Activated CD4-positive, alpha-beta memory T cell treated with anti-CD3 and anti-CD28 coated beads, Interleukin-2, amount 10 ng/mL, durations not matched to agents 7 days and 5 days (primary cell): ENCODE measurements around the gene KL. TPM values are rescaled to one million over a fixed set of nuclear protein-coding genes. Genes with fewer than 3 reads are reported as not detected.

Experiments used
- CTCF ChIA-PET: fragments of 350-600 bp; sonication (Branson Sonifier 250); formaldehyde crosslinking; loops from one replicate; lab custom pipeline; 2021; ENCODE audit warnings: antibody characterized with exemption, inconsistent platforms; lab: Charles Lee
- POLR2A ChIA-PET: fragments of 350-600 bp; sonication (Branson Sonifier 250); formaldehyde crosslinking; loops from one replicate; lab custom pipeline; 2021; ENCODE audit warnings: antibody characterized with exemption; lab: Charles Lee
- DNase-seq: peaks from one replicate; pipeline ENCODE4 v3.0.0-alpha.2; 2020
- H3K27ac Mint-ChIP-seq: one replicate; pipeline ENCODE4 v1.8.0; 2021; ENCODE audit warnings: mild to moderate bottlenecking, mixed read lengths
- H3K27me3 Mint-ChIP-seq: one replicate; pipeline ENCODE4 v1.8.0; 2021; ENCODE audit warnings: mixed read lengths
- H3K36me3 Mint-ChIP-seq: one replicate; pipeline ENCODE4 v1.8.0; 2021; ENCODE audit warnings: low read depth, mixed read lengths
- H3K4me1 Mint-ChIP-seq: one replicate; pipeline ENCODE4 v1.8.0; 2021; ENCODE audit warnings: mixed read lengths
- H3K4me3 Mint-ChIP-seq: one replicate; pipeline ENCODE4 v1.8.0; 2021; ENCODE audit warnings: mild to moderate bottlenecking, mixed read lengths
- H3K9me3 Mint-ChIP-seq: one replicate; pipeline ENCODE4 v1.8.0; 2021; ENCODE audit warnings: mixed read lengths
- total RNA-seq, 2 experiments: library from RNA; stranded (reverse); gene quantifications; one replicate each; pipeline ENCODE4 v1.2.3, GENCODE V29; 2021

The KL gene
- total RNA-seq, 2 experiments from 2014 or later, result 0.05 to 0.08 TPM

DNA sequence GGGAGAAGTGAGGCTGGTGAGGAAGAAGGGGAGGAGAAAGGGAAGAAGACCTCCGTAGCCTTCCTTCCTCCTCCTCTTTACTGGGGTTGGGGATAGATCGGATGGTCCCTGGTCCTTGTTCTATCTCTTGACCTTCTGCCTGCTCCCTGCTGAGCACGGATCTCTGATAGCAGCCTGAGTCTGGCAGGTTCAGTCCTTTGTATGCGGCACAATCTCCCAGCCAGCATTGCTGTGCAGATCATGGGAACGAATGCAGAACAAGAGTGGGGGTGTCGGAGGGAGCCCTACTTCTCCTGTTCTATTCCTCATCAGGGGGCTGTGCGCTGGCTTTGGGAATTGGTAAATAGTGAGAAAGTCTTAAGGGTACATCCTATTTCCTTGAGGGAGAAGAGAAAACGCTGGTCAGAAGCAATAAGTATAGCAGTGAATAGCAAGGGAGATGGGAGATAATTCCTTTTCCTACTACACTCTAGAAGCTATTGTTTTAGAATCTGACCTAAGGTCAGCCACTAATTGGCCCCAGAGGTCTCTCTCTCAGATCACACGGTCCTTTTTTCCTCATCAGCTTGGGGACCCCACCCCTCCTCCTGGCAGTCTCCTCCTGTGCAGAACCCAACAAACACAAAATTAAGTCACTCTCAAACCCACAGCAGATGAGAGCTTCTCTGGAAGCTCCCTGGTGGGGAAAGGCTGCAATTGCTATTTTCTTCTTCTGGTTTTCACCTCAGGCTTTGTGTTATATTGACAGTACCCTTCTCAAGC lies 41.0 kb downstream of the KL start:
- Mint-ChIP-seq H3K36me3 (no peaks in the 10 kb centered on the region), H3K4me1 (no peaks in the 10 kb centered on the region), H3K27me3 (peaks cover 4% of the 10 kb centered on the region), H3K27ac (no peak overlapping the region), H3K9me3 (no peaks in the 10 kb centered on the region), H3K4me3 (no peak overlapping the region)
- ChIA-PET POLR2A (no interaction called here), CTCF (no interaction called here)
- no peak for DNase-seq

DNA sequence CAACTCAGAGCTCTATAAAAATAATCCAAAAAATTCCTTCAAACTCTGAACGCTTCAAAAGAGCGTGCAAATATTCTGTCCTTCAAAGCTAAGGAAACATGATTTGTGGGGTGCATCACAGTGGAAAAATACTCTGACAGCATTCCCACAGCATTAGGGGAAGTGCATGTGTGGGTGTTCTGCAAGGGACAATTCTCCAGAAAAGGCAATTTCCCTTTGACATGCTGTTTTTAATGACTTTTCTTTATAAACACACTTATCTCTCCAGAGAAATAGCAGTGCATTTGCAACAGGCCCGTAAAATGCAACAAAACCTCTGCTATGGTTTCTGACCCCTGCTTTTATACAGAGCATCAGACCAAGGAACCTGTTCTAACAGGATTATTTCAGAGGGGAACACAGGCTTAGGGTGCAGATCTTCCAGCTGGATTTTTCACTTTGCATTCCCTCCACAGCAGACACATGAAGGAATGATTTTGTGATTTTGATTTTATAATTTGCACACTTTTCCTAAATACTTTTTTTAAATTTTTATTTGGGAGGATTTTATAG lies 42.6 kb downstream of the KL start:
- ChIA-PET POLR2A (no interaction called here), CTCF (no interaction called here)
- Mint-ChIP-seq H3K27me3 (peaks cover 1% of the 10 kb centered on the region), H3K36me3 (no peaks in the 10 kb centered on the region), H3K4me1 (no peaks in the 10 kb centered on the region), H3K9me3 (no peaks in the 10 kb centered on the region), H3K27ac (no peak overlapping the region), H3K4me3 (no peak overlapping the region)
- DNase-seq, result no peak

DNA sequence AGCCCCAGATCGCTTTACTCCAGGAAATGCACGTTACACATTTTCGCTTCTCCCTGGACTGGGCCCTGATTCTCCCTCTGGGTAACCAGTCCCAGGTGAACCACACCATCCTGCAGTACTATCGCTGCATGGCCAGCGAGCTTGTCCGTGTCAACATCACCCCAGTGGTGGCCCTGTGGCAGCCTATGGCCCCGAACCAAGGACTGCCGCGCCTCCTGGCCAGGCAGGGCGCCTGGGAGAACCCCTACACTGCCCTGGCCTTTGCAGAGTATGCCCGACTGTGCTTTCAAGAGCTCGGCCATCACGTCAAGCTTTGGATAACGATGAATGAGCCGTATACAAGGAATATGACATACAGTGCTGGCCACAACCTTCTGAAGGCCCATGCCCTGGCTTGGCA lies 44.6 kb downstream of the KL start:
- DNase-seq, result no peak
- Mint-ChIP-seq H3K4me3 (no peak overlapping the region), H3K36me3 (no peaks in the 10 kb centered on the region), H3K27ac (no peak overlapping the region), H3K4me1 (no peaks in the 10 kb centered on the region), H3K27me3 (no peaks in the 10 kb centered on the region), H3K9me3 (no peaks in the 10 kb centered on the region)
- ChIA-PET CTCF (interaction anchor here (1.1 kb wide), 1 partner anchor 24 kb away, joined by 3 read pairs; no protein-coding TSS in a partner anchor), POLR2A (no interaction called here)

- DNase-seq, result no peak
- no peak overlapping the region for H3K4me3 Mint-ChIP-seq
- no peak overlapping the region for H3K27ac Mint-ChIP-seq
- ChIA-PET POLR2A (no interaction called here), CTCF (no interaction called here)
- H3K27me3 Mint-ChIP-seq, result no peaks in the 10 kb centered on the region
- H3K9me3 Mint-ChIP-seq, result no peaks in the 10 kb centered on the region
- no peaks in the 10 kb centered on the region for H3K36me3 Mint-ChIP-seq
- no peaks in the 10 kb centered on the region for H3K4me1 Mint-ChIP-seq
These were observed 50.1 kb downstream of the KL start for GRCh38 chr13:33066329-33066728.

DNA sequence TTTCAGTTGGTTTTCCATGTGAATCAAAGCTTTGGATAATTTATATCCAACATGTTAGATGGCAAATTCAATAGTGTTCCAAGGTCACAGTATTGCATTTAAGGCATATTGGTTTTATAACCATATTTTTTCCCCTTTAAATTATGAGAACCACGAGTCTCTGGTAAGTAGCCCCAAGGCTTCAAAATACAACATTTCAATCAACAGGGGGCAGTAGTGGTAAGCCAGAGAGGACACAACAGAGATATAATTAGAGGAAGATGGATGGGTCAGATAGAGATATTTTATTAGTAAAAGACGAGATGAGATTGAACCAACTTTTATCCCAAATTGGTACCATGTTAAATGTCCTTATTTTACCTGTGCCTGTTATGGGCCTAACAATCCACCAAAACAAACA lies 53.1 kb downstream of the KL start:
- Mint-ChIP-seq H3K4me3 (no peak overlapping the region), H3K36me3 (no peaks in the 10 kb centered on the region), H3K4me1 (no peaks in the 10 kb centered on the region), H3K27me3 (no peaks in the 10 kb centered on the region), H3K9me3 (no peaks in the 10 kb centered on the region), H3K27ac (no peak overlapping the region)
- ChIA-PET POLR2A (no interaction called here), CTCF (no interaction called here)
- no peak for DNase-seq

DNA sequence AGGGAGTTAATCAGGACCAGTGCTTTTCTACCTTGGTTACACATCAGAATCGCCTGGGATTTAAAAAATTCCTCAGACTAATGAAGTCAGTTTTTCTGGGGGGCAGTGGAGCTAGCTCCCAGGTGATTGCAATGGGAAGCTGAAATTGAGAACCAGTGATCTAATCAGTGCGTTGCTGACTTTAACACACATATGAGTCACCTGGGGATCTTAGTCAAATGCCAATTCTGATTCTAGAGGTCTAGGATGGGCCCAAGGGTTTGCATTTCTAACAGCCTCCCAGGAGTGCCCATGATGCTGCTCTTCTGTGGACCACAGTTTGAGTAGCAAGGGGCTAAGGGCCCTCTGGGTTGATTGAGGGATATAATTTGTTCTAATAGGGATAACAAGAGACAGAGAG lies 54.5 kb downstream of the KL start:
- no peak overlapping the region for H3K4me3 Mint-ChIP-seq
- CTCF ChIA-PET, result no interaction called here
- POLR2A ChIA-PET, result no interaction called here
- no peak for DNase-seq
- no peaks in the 10 kb centered on the region for H3K36me3 Mint-ChIP-seq
- H3K9me3 Mint-ChIP-seq, result no peaks in the 10 kb centered on the region
- no peak overlapping the region for H3K27ac Mint-ChIP-seq
- H3K4me1 Mint-ChIP-seq, result no peaks in the 10 kb centered on the region
- no peaks in the 10 kb centered on the region for H3K27me3 Mint-ChIP-seq

- Mint-ChIP-seq H3K9me3 (no peaks in the 10 kb centered on the region), H3K36me3 (no peaks in the 10 kb centered on the region), H3K4me3 (no peak overlapping the region), H3K27ac (no peak overlapping the region), H3K27me3 (no peaks in the 10 kb centered on the region), H3K4me1 (no peaks in the 10 kb centered on the region)
- no peak for DNase-seq
- ChIA-PET POLR2A (no interaction called here), CTCF (no interaction called here)
These were observed 56.1 kb downstream of the KL start for GRCh38 chr13:33072282-33072681.

GRCh38 chr13:33072759-33073158 lies 56.5 kb downstream of the KL start:
- Mint-ChIP-seq H3K4me3 (no peak overlapping the region), H3K36me3 (no peaks in the 10 kb centered on the region), H3K27me3 (no peaks in the 10 kb centered on the region), H3K9me3 (no peaks in the 10 kb centered on the region), H3K4me1 (no peaks in the 10 kb centered on the region), H3K27ac (no peak overlapping the region)
- POLR2A ChIA-PET, result no interaction called here
- no peak for DNase-seq
- CTCF ChIA-PET, result no interaction called here

- ChIA-PET CTCF (no interaction called here), POLR2A (no interaction called here)
- Mint-ChIP-seq H3K36me3 (no peaks in the 10 kb centered on the region), H3K27ac (no peak overlapping the region), H3K9me3 (no peaks in the 10 kb centered on the region), H3K27me3 (peaks cover under 1% of the 10 kb centered on the region), H3K4me1 (no peaks in the 10 kb centered on the region), H3K4me3 (no peak overlapping the region)
- DNase-seq, result no peak
These were observed 57.1 kb downstream of the KL start for GRCh38 chr13:33073338-33073737.

- CTCF ChIA-PET, result no interaction called here
- peaks cover 19% of the 10 kb centered on the region for H3K27me3 Mint-ChIP-seq
- no peaks in the 10 kb centered on the region for H3K9me3 Mint-ChIP-seq
- H3K4me1 Mint-ChIP-seq, result no peaks in the 10 kb centered on the region
- H3K27ac Mint-ChIP-seq, result no peak overlapping the region
- POLR2A ChIA-PET, result no interaction called here
- DNase-seq, result no peak
- H3K4me3 Mint-ChIP-seq, result no peak overlapping the region
- no peaks in the 10 kb centered on the region for H3K36me3 Mint-ChIP-seq
These were observed 60.1 kb downstream of the KL start for GRCh38 chr13:33076001-33076992.

DNA sequence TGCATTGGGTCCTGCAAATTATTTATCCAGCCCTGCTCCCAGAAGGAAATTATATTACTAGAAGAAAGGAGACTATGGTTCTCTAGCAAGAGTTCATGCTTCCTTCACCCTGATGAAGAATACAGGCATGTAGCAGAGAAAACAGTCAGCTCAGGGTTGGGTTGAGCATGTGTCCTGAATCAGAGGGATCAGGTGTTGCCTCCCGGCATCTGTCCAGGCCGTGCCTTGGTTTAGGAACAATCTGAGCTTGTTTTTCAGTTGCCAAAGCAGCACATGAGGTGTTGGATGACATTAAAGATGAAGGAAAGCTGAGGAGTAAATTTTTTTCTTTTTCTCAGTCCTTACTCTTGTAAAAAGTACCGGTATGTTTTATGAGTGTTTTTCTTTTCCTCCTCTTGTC lies 62.0 kb downstream of the KL start:
- Mint-ChIP-seq H3K4me3 (no peak overlapping the region), H3K36me3 (no peaks in the 10 kb centered on the region), H3K4me1 (no peaks in the 10 kb centered on the region), H3K9me3 (no peaks in the 10 kb centered on the region), H3K27ac (no peak overlapping the region), H3K27me3 (peaks cover 19% of the 10 kb centered on the region)
- ChIA-PET POLR2A (no interaction called here), CTCF (no interaction called here)
- DNase-seq, result no peak

DNA sequence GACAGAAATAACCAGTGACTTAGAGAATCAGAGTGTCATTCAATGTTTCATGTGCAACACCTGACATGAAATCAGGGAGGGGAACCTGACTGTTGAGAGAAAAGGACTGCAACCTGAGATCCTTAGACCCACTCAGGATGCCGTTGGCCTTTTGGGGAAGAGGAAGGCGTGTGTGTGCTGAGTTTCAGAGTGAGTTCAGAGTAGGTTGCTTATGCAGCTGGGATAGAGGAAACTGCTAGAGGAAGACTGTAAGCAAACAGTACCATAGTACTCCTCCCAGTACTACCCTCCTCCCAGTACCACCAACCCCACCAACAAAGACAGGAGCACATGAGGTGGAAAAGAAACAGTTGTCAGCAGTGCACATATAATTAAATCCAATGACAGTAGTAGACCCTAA lies 63.7 kb downstream of the KL start:
- Mint-ChIP-seq H3K27ac (no peak overlapping the region), H3K27me3 (peaks cover 20% of the 10 kb centered on the region), H3K9me3 (no peaks in the 10 kb centered on the region), H3K36me3 (no peaks in the 10 kb centered on the region), H3K4me1 (no peaks in the 10 kb centered on the region), H3K4me3 (no peak overlapping the region)
- POLR2A ChIA-PET, result no interaction called here
- DNase-seq, result no peak
- CTCF ChIA-PET, result no interaction called here

DNA sequence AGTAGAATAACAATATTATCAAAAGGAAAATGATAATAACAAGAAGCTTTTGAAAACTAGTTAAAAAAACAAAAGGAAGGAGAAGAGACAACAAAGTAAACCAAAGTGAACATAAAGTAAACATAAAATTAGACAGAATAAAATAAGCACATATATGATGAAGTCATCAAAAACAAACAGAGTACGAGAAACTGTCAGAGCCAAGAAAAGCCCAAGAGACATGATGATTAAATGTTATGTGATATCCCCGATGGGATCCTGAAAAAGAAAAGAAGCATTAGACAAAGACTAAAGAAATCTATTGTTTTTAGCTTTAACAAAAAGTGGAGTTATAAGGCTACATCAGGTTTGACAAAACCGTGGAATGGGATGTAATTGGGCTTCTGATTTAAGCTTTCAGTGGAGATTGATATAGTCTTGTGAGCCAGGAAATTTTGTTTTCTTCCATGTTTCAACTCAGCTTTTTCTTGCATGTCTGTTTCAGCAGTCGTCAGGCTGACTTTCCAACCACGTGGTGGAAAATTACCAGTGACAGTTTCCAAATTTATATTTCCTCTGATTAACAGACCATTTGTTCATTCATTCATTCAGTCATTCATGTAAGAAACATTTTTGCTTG lies 64.9 kb downstream of the KL start:
- peaks cover 26% of the 10 kb centered on the region for H3K27me3 Mint-ChIP-seq
- DNase-seq, result no peak
- POLR2A ChIA-PET, result no interaction called here
- H3K9me3 Mint-ChIP-seq, result no peaks in the 10 kb centered on the region
- H3K27ac Mint-ChIP-seq, result no peak overlapping the region
- no peak overlapping the region for H3K4me3 Mint-ChIP-seq
- CTCF ChIA-PET, result no interaction called here
- peaks cover 2% of the 10 kb centered on the region for H3K4me1 Mint-ChIP-seq
- H3K36me3 Mint-ChIP-seq, result no peaks in the 10 kb centered on the region
